Colonic mucosa (tissue), 4 donors: ENCODE data around the gene AGBL1. TPM values are rescaled to one million over a fixed set of nuclear protein-coding genes. Genes with fewer than 3 reads are reported as not detected.

ENCODE experiments used
- DNase-seq: peaks from one replicate; pipeline ENCODE4 v3.0.0-alpha.2; 2020
- H3K27ac ChIP-seq: fragments of 200-600 bp; one replicate; pipeline ENCODE4 v1.8.0; 2021
- H3K27me3 ChIP-seq: fragments of 200-600 bp; one replicate; pipeline ENCODE4 v1.8.0; 2021
- H3K36me3 ChIP-seq: fragments of 200-600 bp; one replicate; pipeline ENCODE4 v1.8.0; 2021
- H3K4me1 ChIP-seq: fragments of 200-600 bp; one replicate; pipeline ENCODE4 v1.8.0; 2021; ENCODE audit warnings: mild to moderate bottlenecking
- H3K4me3 ChIP-seq: fragments of 200-600 bp; one replicate; pipeline ENCODE4 v1.8.0; 2021
- H3K9ac ChIP-seq, 2 donors: one replicate each; pipeline ENCODE4 v1.7.0; 2013; ENCODE audit warnings: control low read depth in 2 of 2, low read depth in 2 of 2, low read length in 2 of 2
- H3K9me3 ChIP-seq: fragments of 200-600 bp; one replicate; pipeline ENCODE4 v1.8.0; 2021
- intact Hi-C: fragments of 100-400 bp; cut with DNase I; formaldehyde crosslinking; loops from one replicate; pipeline ENCODE4 v1.14.1; 2022
- total RNA-seq, 2 donors: library from RNA; stranded (reverse); fragmentation: NEBNext Ultra II Directional in 1 of 2; extraction: Animal tissue kit (Norgen Biotek cat#: 25700) in 1 of 2; gene quantifications; one replicate each; pipeline ENCODE4 v1.2.1, GENCODE V29; 2021
- TF ChIP-seq, protein P1 (sequence below): fragments of 200-600 bp; IDR thresholded peaks from one replicate; pipeline ENCODE4 v1.8.0; 2022; ENCODE audit warnings: antibody characterized with exemption, mild to moderate bottlenecking
- donor health status: healthy.
- donor health status: DM: no; HTN: no; CAD: no.
- donor health status: DM: no; HTN: no; CAD: no.

Gene AGBL1
- total RNA-seq, 2 donors from 2014 or later, result 0.10 to 0.24 TPM

DNA sequence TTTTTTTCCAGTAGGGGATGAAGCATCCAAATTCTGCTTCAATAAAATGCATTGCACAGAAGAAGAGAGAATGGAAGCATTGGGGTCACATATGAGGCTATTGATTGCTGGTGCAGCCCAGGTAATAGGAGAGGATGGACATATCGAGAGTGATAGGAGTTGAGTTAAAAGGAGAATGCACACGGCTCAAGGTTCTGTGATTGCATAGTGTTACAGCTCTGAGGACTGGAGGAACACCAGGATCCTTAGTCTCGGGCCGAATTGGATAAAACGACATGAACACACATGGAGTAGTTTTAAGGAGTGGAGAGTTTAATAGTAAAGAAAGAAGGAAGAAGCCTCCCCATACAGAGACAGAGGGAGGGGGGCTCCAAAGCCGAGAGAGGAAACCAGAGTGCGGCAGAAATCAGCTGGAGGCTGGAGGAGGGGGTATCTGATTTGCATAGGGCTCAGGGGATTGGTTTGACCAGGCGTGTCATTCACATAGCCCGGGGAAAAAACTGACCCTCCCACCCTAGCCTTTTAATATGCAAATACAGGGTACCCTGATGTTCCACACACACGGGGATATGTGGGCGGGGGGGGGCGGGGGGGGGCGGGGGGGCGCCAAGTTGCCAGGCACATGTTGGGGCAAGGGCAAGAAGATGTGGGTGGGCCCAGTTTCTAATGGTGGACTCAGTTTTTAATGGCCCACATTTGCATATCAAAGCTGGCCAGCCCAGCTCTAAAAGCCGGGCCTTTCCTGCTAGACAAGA lies 156.9 kb downstream of the AGBL1 start:
- Histone ChIP-seq H3K4me1 (no peaks in the 10 kb centered on the region), H3K4me3 (no peak overlapping the region), H3K27ac (no peak overlapping the region), H3K27me3 (no peaks in the 10 kb centered on the region), H3K9me3 (no peaks in the 10 kb centered on the region), H3K36me3 (no peaks in the 10 kb centered on the region), H3K9ac (no peak overlapping the region)
- intact Hi-C loops, result loop anchor here (10.0 kb wide), 2 partner anchors 372 to 508 kb away; no protein-coding TSS in a partner anchor
- TF ChIP-seq, protein P1, sequence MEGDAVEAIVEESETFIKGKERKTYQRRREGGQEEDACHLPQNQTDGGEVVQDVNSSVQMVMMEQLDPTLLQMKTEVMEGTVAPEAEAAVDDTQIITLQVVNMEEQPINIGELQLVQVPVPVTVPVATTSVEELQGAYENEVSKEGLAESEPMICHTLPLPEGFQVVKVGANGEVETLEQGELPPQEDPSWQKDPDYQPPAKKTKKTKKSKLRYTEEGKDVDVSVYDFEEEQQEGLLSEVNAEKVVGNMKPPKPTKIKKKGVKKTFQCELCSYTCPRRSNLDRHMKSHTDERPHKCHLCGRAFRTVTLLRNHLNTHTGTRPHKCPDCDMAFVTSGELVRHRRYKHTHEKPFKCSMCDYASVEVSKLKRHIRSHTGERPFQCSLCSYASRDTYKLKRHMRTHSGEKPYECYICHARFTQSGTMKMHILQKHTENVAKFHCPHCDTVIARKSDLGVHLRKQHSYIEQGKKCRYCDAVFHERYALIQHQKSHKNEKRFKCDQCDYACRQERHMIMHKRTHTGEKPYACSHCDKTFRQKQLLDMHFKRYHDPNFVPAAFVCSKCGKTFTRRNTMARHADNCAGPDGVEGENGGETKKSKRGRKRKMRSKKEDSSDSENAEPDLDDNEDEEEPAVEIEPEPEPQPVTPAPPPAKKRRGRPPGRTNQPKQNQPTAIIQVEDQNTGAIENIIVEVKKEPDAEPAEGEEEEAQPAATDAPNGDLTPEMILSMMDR, result no peak
- no peak for DNase-seq

- Histone ChIP-seq H3K9me3 (no peaks in the 10 kb centered on the region), H3K9ac (no peak overlapping the region), H3K27me3 (no peaks in the 10 kb centered on the region), H3K4me1 (no peaks in the 10 kb centered on the region), H3K27ac (no peak overlapping the region), H3K36me3 (no peaks in the 10 kb centered on the region), H3K4me3 (no peak overlapping the region)
- TF ChIP-seq, protein P1, result no peak
- no peak for DNase-seq
- intact Hi-C loops, result loop anchor here (10.0 kb wide), 2 partner anchors 372 to 508 kb away; no protein-coding TSS in a partner anchor
These were observed 157.4 kb downstream of the AGBL1 start for GRCh38 chr15:86237111-86237500.

GRCh38 chr15:86247249-86247955 lies 167.7 kb downstream of the AGBL1 start:
- TF ChIP-seq, protein P1, result no peak
- H3K36me3 ChIP-seq, result no peaks in the 10 kb centered on the region
- no peak for DNase-seq
- H3K9me3 ChIP-seq, result no peaks in the 10 kb centered on the region
- no peak overlapping the region for H3K27ac ChIP-seq
- intact Hi-C loops, result no loop called here
- H3K9ac ChIP-seq, result no peak overlapping the region
- H3K27me3 ChIP-seq, result no peaks in the 10 kb centered on the region
- no peaks in the 10 kb centered on the region for H3K4me1 ChIP-seq
- H3K4me3 ChIP-seq, result no peak overlapping the region

- intact Hi-C loops, result no loop called here
- Histone ChIP-seq H3K4me1 (no peaks in the 10 kb centered on the region), H3K9me3 (no peaks in the 10 kb centered on the region), H3K9ac (no peak overlapping the region), H3K27me3 (no peaks in the 10 kb centered on the region), H3K36me3 (no peaks in the 10 kb centered on the region), H3K27ac (no peak overlapping the region), H3K4me3 (no peak overlapping the region)
- TF ChIP-seq, protein P1, result no peak
- DNase-seq, result no peak
These were observed 175.6 kb downstream of the AGBL1 start for GRCh38 chr15:86255247-86255646.

DNA sequence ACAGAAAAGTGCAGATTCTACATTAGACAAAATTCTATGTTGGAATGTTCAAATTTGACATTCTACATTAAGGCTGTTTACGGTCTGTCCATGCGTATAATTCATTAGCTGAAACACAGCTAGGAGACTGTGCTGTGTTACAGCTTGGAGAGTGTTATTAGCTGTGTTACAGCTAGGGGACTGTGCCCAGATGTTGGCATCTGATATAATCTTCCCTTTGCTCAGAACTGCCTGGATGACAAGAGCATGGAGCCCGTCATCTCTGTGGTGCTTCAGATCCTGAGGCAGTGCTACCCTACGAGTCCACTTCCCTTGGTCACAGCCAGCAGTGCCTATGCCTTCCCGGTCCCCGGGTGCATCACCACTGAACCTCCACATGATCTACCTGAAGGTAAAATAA lies 177.0 kb downstream of the AGBL1 start:
- Histone ChIP-seq H3K9me3 (no peaks in the 10 kb centered on the region), H3K27me3 (no peaks in the 10 kb centered on the region), H3K27ac (no peak overlapping the region), H3K4me3 (no peak overlapping the region), H3K36me3 (no peaks in the 10 kb centered on the region), H3K4me1 (no peaks in the 10 kb centered on the region), H3K9ac (no peak overlapping the region)
- intact Hi-C loops, result no loop called here
- TF ChIP-seq, protein P1, result no peak
- no peak for DNase-seq
